ENCODE results near the gene NR1H4.

- TF ChIP-seq POLR2A (IDR thresholded peaks at IDR 0.05) (no peak), EP300 (IDR thresholded peaks at IDR 0.05; ENCODE audit: low read depth) (no peak), POLR2AphosphoS5 (IDR thresholded peaks at IDR 0.05) (no peak), CTCF (IDR thresholded peaks at IDR 0.05) (no peak)
These were observed 25.0 kb upstream of the NR1H4 start for GRCh38 chr12:100448656-100449055.
